ENCODE data around the gene UPP2.

DNA sequence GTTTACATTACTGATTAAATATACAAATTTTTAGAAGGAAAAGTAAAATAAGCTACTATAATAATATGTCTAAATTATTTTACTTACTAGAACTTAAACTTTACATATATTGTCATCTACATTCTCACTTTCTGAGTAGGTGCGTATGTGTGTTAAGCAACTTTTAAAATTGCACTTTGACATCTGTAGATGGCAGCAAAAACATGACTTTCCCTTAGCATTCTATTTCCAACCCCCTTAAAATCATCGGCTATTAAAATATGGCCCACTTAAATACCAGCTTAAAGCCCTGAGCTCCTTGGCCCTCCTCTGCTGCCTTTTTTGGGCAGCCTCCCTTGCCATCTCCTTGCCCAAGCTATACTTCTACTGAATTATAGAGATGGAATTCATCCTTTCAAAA lies 78.0 kb downstream of the UPP2 start:
- TF ChIP-seq, protein P1, sequence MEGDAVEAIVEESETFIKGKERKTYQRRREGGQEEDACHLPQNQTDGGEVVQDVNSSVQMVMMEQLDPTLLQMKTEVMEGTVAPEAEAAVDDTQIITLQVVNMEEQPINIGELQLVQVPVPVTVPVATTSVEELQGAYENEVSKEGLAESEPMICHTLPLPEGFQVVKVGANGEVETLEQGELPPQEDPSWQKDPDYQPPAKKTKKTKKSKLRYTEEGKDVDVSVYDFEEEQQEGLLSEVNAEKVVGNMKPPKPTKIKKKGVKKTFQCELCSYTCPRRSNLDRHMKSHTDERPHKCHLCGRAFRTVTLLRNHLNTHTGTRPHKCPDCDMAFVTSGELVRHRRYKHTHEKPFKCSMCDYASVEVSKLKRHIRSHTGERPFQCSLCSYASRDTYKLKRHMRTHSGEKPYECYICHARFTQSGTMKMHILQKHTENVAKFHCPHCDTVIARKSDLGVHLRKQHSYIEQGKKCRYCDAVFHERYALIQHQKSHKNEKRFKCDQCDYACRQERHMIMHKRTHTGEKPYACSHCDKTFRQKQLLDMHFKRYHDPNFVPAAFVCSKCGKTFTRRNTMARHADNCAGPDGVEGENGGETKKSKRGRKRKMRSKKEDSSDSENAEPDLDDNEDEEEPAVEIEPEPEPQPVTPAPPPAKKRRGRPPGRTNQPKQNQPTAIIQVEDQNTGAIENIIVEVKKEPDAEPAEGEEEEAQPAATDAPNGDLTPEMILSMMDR (IDR thresholded peaks at IDR 0.05; ENCODE audit: poor library complexity, severe bottlenecking): peak; percentile 47
- TF ChIP-seq TAF1 (IDR thresholded peaks at IDR 0.05; ENCODE audit: low read depth) (no peak), EZH2 (IDR thresholded peaks at IDR 0.05; ENCODE audit: borderline replicate concordance, insufficient read depth, low read length, poor library complexity, severe bottlenecking) (no peak), POLR2AphosphoS5 (IDR thresholded peaks at IDR 0.05) (no peak), MXI1 (conservative IDR thresholded peaks at IDR 0.05; ENCODE audit: poor library complexity, severe bottlenecking) (no peak)
